Panc1 (cell line): ENCODE measurements around the gene SIK2. TPM values are rescaled to one million over a fixed set of nuclear protein-coding genes. Genes with fewer than 3 reads are reported as not detected.

ENCODE experiments used
- ATAC-seq: fragments of 200-7000 bp; cut with Tn5 transposase; 2 replicates; pipeline ENCODE4 v1.9.1; 2020; ENCODE audit warnings: mild to moderate bottlenecking, moderate library complexity
- BruUV-seq: library from RNA; stranded (reverse); fragments of 400-500 nt; replicated peaks from 2 replicates; lab custom pipeline; 2021; lab: Mats Ljungman, UMichigan
- CTCF ChIA-PET: fragments of 300-600 bp; sonication (Branson Sonifier 250); formaldehyde crosslinking; loops from one replicate; lab custom pipeline; 2022; ENCODE audit warnings: antibody characterized with exemption; lab: Charles Lee
- POLR2A ChIA-PET: fragments of 300-600 bp; sonication (Branson Sonifier 250); formaldehyde crosslinking; loops from one replicate; lab custom pipeline; 2022; ENCODE audit warnings: antibody characterized with exemption; lab: Charles Lee
- DNase-seq: peaks from one replicate; pipeline ENCODE4 v3.0.0-alpha.2; 2010; ENCODE audit warnings: low read depth, low spot score
- H3K27ac ChIP-seq: 2 replicates; pipeline ENCODE4 v1.5.1; 2011; ENCODE audit warnings: mild to moderate bottlenecking, low read length, inconsistent platforms
- H3K27me3 ChIP-seq: fragments of 200-500 bp; sonication (Bioruptor generic); 2 replicates; pipeline ENCODE4 v1.6.0; 2014; ENCODE audit warnings: low read length, inconsistent platforms; ENCODE audit not compliant: control insufficient read depth, insufficient read depth
- H3K36me3 ChIP-seq: fragments of 200-500 bp; sonication (Bioruptor generic); 2 replicates; pipeline ENCODE4 v1.5.1; 2014; ENCODE audit warnings: inconsistent platforms, mild to moderate bottlenecking, low read length, moderate library complexity; ENCODE audit not compliant: control insufficient read depth, insufficient read depth
- H3K4me1 ChIP-seq: 2 replicates; pipeline ENCODE4 v1.5.1; 2011; ENCODE audit warnings: inconsistent platforms, mild to moderate bottlenecking, low read length, moderate library complexity; ENCODE audit not compliant: control insufficient read depth, insufficient read depth
- H3K4me3 ChIP-seq, 2 experiments: 2 replicates each; pipeline ENCODE4 v1.5.1; 2011 to 2012; ENCODE audit warnings: low read depth in 2 of 2, low read length in 2 of 2, mild to moderate bottlenecking in 2 of 2, inconsistent platforms in 1 of 2, moderate library complexity in 1 of 2
- H3K9me3 ChIP-seq: fragments of 200-500 bp; sonication (Bioruptor generic); 2 replicates; pipeline ENCODE4 v1.5.1; 2014; ENCODE audit warnings: low read depth, mild to moderate bottlenecking, inconsistent platforms, low read length, moderate library complexity; ENCODE audit not compliant: control insufficient read depth, insufficient read depth
- POLR2AphosphoS5 ChIP-seq: IDR thresholded peaks from 2 replicates; pipeline ENCODE4 v1.6.1; 2012; ENCODE audit warnings: mild to moderate bottlenecking, low read depth, low read length, moderate library complexity
- SIN3A ChIP-seq: IDR thresholded peaks from 2 replicates; pipeline ENCODE4 v1.6.1; 2012; ENCODE audit warnings: low read depth, mild to moderate bottlenecking, low read length, moderate library complexity, borderline replicate concordance; ENCODE audit not compliant: insufficient read depth
- TCF7L2 ChIP-seq: IDR thresholded peaks from 2 replicates; pipeline ENCODE4 v1.6.1; 2011; ENCODE audit warnings: mild to moderate bottlenecking, low read depth, low read length, inconsistent platforms
- in situ Hi-C: cut with HindIII; loops from 2 replicates; pipeline ENCODE4 v1.10.0; 2016; ENCODE audit warnings: low sequenced_read_pairs, low pct_unique_long_range_greater_than_20kb
- intact Hi-C: fragments of 100-400 bp; cut with micrococcal nuclease; formaldehyde crosslinking; loops from one replicate; pipeline ENCODE4 v1.10.0; 2022; ENCODE audit not compliant: unreplicated experiment
- total RNA-seq: library from RNA; stranded (reverse); gene quantifications from one replicate; pipeline ENCODE4 v1.2.1, GENCODE V29; 2021; ENCODE audit not compliant: unreplicated experiment
- TF ChIP-seq, protein P1 (sequence below): fragments of 450-650 bp; IDR thresholded peaks from 2 replicates; pipeline ENCODE4 v1.5.1; 2017; ENCODE audit warnings: mild to moderate bottlenecking
- TF ChIP-seq, protein P2 (sequence below), 2 experiments: IDR thresholded peaks; 2 replicates each; pipeline ENCODE4 v1.6.1; 2011 to 2012; ENCODE audit warnings: low read depth in 2 of 2, control low read depth in 1 of 2, low read length in 1 of 2, mild to moderate bottlenecking in 1 of 2, moderate library complexity in 1 of 2; ENCODE audit not compliant: insufficient read depth in 1 of 2

SIK2 gene
- total RNA-seq, 1 experiment from 2014 or later: 17.0 TPM

DNA sequence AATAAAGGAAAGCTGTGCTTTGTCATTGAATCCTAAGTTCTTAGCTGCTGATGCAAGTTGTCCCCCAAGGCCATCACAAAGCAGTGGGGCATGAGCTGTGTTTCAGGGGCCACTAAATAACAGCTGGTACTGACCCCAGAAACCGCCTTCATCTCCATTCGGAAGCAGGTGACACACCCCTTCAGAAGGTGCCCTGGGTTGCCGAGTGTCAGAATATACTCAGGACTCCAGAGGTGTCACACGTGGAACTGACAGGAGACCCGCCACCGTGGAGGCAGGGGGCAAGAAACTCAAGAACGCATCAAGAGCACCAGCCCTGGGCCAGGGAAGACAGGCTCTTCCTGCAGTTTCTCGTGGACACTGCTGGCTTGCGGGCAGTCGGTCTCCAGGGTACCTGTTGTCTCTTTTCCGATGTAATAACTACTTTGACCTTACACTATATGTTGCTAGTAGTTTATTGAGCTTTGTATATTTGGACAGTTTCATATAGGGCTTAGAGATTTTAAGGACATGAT lies 122.4 kb downstream of the SIK2 start:
- in situ Hi-C loops: no loop called here
- Histone ChIP-seq H3K9me3 (no peaks in the 10 kb centered on the region), H3K4me3 (no peak overlapping the region), H3K27ac (no peak overlapping the region), H3K4me1 (no peaks in the 10 kb centered on the region), H3K36me3 (peaks cover 26% of the 10 kb centered on the region), H3K27me3 (no peaks in the 10 kb centered on the region)
- ChIA-PET POLR2A (no interaction called here), CTCF (no interaction called here)
- ATAC-seq: no peak
- intact Hi-C loops: no loop called here
- no TSS peak for BruUV-seq
- TF ChIP-seq, protein P1, sequence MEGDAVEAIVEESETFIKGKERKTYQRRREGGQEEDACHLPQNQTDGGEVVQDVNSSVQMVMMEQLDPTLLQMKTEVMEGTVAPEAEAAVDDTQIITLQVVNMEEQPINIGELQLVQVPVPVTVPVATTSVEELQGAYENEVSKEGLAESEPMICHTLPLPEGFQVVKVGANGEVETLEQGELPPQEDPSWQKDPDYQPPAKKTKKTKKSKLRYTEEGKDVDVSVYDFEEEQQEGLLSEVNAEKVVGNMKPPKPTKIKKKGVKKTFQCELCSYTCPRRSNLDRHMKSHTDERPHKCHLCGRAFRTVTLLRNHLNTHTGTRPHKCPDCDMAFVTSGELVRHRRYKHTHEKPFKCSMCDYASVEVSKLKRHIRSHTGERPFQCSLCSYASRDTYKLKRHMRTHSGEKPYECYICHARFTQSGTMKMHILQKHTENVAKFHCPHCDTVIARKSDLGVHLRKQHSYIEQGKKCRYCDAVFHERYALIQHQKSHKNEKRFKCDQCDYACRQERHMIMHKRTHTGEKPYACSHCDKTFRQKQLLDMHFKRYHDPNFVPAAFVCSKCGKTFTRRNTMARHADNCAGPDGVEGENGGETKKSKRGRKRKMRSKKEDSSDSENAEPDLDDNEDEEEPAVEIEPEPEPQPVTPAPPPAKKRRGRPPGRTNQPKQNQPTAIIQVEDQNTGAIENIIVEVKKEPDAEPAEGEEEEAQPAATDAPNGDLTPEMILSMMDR: no peak
- TF ChIP-seq, protein P2, sequence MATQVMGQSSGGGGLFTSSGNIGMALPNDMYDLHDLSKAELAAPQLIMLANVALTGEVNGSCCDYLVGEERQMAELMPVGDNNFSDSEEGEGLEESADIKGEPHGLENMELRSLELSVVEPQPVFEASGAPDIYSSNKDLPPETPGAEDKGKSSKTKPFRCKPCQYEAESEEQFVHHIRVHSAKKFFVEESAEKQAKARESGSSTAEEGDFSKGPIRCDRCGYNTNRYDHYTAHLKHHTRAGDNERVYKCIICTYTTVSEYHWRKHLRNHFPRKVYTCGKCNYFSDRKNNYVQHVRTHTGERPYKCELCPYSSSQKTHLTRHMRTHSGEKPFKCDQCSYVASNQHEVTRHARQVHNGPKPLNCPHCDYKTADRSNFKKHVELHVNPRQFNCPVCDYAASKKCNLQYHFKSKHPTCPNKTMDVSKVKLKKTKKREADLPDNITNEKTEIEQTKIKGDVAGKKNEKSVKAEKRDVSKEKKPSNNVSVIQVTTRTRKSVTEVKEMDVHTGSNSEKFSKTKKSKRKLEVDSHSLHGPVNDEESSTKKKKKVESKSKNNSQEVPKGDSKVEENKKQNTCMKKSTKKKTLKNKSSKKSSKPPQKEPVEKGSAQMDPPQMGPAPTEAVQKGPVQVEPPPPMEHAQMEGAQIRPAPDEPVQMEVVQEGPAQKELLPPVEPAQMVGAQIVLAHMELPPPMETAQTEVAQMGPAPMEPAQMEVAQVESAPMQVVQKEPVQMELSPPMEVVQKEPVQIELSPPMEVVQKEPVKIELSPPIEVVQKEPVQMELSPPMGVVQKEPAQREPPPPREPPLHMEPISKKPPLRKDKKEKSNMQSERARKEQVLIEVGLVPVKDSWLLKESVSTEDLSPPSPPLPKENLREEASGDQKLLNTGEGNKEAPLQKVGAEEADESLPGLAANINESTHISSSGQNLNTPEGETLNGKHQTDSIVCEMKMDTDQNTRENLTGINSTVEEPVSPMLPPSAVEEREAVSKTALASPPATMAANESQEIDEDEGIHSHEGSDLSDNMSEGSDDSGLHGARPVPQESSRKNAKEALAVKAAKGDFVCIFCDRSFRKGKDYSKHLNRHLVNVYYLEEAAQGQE (IDR thresholded peaks at IDR 0.05; ENCODE audit: insufficient read depth in 1 of 2, low read depth in 2 of 2, low read length in 1 of 2): no peak
- TF ChIP-seq SIN3A: no peak
- TF ChIP-seq TCF7L2: no peak
- no peak for TF ChIP-seq POLR2AphosphoS5
- no peak for DNase-seq

DNA sequence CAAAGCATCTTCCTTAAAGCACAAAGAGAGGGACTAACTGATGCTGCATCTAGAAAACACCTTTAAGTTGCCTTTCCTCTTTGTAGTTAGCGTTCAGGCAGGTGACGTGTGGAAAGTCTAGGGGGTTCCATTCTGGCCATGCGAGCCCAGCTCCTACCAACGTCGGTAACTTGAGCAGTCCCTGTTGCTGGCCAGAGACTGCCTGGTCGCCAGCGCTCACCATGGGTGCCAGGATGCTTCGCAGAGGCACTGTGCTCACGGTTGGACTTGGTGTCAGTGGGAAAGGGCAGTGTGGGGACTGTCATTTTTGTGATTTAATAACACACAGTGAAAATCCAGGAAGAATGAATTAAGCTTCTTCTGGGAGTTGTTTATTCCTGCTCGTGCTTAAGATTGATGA lies 123.4 kb downstream of the SIK2 start:
- TF ChIP-seq, protein P2 (IDR thresholded peaks at IDR 0.05; ENCODE audit: insufficient read depth in 1 of 2, low read depth in 2 of 2, low read length in 1 of 2): no peak
- TF ChIP-seq, protein P1: no peak
- TF ChIP-seq SIN3A (no peak), TCF7L2 (no peak), POLR2AphosphoS5 (no peak)
- peaks cover 22% of the 10 kb centered on the region for H3K36me3 ChIP-seq
- H3K9me3 ChIP-seq: no peaks in the 10 kb centered on the region
- no TSS peak for BruUV-seq
- H3K4me1 ChIP-seq: no peaks in the 10 kb centered on the region
- no peak overlapping the region for H3K27ac ChIP-seq
- POLR2A ChIA-PET: no interaction called here
- in situ Hi-C loops (no loop called here), intact Hi-C loops (no loop called here)
- H3K27me3 ChIP-seq: no peaks in the 10 kb centered on the region
- CTCF ChIA-PET: no interaction called here
- H3K4me3 ChIP-seq: no peak overlapping the region
- DNase-seq (no peak), ATAC-seq (no peak)
